Stimulated activated CD8-positive, alpha-beta memory T cell treated with anti-CD3 and anti-CD28 coated beads, Interleukin-15, amount 100 ng/mL, for 1 hour (primary cell): ENCODE measurements around the gene GMPR.
"Not testable (repeated sequence)": the region's sequence is repeated elsewhere in the genome, so short reads cannot be mapped to it uniquely, and the experiment has no call there.

ENCODE experiments used
- DNase-seq: peaks from one replicate; pipeline ENCODE4 v3.0.0-alpha.2; 2020; ENCODE audit warnings: low read depth

GMPR gene

DNA sequence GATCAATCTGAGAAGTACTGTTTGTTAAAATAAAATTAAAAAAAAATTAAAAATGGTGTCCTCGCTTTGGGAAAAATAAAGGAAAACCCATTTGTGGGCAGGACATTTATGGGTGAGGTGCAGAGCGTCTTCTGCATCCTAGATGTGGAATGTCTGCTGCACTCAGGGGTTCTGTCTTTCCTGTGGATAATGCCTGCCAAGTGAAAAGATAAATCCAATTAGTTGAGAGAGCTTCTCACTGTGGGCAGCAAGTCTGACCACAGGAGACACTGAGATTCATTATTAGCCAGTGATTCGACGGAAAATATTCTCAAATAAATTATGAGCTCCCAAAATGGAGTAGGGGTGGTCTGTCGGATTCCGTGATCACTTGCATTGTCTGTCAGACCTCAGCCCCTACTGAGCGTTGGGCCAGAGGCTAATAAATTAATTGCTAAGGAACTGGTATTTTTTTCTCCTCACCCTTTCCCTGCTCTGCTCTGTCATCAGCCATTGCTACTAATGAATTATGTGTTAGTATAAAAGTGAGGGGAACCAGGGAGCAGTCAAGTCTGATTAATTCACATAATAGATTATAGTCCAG is 10.0 kb downstream of the GMPR start:
- DNase-seq, result no peak

- no peak for DNase-seq
Measured at GRCh38 chr6:16249971-16250370, 11.6 kb downstream of the GMPR start.

- no peak for DNase-seq
Measured at GRCh38 chr6:16251706-16252105, 13.3 kb downstream of the GMPR start.

DNA sequence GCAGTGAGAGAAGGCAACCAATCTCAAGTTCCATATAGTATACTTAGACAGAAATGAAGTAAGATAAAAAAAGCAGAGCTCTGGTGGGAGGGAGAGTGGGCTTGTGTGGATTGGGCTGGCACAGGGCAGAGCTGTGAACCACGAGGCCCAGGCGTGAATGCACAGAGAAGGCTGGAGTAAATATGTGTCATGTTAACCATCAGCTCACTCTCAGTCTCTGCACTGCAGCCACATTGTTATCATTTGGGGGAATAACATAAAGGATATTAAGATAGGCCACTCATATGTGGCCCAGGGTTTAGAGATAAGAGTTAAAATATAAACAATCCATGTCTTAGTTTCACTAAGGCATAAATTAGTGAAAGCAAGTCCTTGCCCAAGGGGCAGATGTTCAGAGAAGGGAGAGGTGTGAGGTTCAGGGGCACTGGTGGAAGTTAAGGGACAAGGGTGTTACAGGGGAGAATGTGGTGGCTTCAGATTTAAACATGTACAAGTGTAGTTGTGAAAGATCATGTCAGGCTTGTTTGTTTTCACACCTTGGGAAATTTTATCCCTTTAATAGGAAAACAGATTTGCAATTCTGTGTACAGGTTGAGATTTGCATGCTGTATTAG is 14.4 kb downstream of the GMPR start:
- no peak for DNase-seq

GRCh38 chr6:16253399-16254144 is 15.2 kb downstream of the GMPR start:
- DNase-seq, result no peak

- DNase-seq, result no peak
Measured at GRCh38 chr6:16254535-16254934, 16.1 kb downstream of the GMPR start.

DNA sequence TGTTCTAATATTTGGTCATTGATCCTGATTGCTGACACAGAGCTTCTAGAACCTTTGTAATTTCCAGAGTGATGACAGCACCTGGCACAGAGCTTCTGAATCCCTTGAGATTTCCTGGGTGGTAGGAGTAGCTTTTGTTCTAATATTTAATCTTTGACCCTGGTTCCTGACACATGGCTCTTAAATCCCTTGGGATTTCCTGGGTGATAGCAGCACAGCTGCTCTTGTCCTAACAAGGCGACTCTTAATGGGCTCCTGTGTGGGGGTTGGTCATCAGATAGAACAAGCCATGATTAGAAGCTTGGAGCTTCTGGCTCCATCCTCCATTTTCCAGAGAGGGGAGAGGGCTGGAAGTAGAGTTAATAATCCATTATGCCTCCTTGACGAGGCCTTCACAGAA is 18.4 kb downstream of the GMPR start:
- no peak for DNase-seq

- DNase-seq, result no peak
Measured at GRCh38 chr6:16257999-16258708, 19.8 kb downstream of the GMPR start.

- DNase-seq, result no peak
Measured at GRCh38 chr6:16258709-16259075, 20.3 kb downstream of the GMPR start.

GRCh38 chr6:16259604-16260003 is 21.2 kb downstream of the GMPR start:
- DNase-seq, result not testable (repeated sequence)

GRCh38 chr6:16260602-16261001 is 22.2 kb downstream of the GMPR start:
- not testable (repeated sequence) for DNase-seq

DNA sequence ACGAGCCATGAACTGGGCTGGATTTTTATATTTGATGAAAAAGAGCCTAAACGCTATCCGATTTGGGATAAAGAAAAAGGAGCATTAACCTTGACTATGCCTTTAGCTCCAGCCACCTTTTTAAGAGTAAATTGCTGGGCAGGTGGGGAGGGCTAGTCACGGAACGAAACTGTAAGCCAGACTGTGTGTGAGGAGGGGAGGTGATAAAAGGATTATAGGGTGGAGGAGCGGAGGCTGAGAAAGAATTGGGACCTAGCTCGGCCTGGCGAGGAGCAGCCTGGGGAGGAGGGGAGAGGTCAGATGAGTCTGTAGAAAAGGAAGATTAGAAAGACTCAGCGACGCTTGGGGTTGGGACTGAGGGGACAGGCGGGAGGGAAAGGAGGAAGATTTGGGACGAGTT is 24.4 kb downstream of the GMPR start:
- not testable (repeated sequence) for DNase-seq

DNA sequence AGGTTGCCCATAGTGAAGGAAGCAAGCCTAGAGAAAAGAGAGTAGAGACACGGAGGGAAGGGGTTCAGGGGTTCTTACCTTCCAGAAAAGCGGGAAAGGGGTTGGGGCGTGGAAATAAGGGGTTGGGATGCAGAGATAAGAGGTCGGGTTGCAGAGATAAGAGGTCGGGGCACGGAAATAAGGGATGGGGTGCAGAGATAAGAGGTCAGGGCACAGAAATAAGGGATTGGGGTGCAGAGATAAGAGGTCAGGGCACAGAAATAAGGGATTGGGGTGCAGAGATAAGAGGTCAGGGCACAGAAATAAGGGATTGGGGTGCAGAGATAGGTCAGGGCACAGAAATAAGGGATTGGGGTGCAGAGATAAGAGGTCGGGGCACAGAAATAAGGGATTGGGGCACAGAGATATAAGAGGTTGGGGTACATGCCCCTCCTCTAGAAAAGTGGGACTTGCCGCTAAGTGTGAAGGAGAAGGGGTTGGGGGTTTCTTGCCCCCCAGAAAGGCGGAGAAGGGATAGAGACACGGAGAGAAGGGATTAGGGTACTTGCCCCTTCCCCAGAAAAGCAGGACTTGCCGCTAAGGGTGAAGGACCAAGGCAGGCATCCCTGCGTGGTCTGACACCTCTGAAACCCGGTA is 25.2 kb downstream of the GMPR start:
- not testable (repeated sequence) for DNase-seq

DNA sequence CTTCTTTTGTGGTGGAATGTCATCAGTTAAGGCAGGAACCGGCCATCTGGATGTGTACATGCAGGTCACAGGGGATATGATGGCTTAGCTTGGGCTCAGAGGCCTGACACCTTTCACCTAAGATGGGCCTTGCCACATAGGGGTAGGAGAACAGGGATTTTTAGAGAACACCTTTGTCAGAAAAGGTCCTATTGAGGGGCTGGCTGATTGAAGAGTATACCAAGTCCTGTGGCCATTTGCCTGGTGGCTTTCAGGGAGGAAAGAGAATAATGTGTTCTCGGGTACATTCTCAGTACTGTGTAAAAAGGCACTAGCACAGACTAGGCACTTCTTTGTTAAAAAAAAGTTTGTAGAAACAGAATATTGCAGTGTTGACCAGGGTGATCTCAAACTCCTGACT is 26.4 kb downstream of the GMPR start:
- no peak for DNase-seq

GRCh38 chr6:16265351-16266341 is 27.3 kb downstream of the GMPR start:
- no peak for DNase-seq

GRCh38 chr6:16267428-16268263 is 29.3 kb downstream of the GMPR start:
- no peak for DNase-seq

- not testable (repeated sequence) for DNase-seq
Measured at GRCh38 chr6:16269442-16270070, 31.2 kb downstream of the GMPR start.

DNA sequence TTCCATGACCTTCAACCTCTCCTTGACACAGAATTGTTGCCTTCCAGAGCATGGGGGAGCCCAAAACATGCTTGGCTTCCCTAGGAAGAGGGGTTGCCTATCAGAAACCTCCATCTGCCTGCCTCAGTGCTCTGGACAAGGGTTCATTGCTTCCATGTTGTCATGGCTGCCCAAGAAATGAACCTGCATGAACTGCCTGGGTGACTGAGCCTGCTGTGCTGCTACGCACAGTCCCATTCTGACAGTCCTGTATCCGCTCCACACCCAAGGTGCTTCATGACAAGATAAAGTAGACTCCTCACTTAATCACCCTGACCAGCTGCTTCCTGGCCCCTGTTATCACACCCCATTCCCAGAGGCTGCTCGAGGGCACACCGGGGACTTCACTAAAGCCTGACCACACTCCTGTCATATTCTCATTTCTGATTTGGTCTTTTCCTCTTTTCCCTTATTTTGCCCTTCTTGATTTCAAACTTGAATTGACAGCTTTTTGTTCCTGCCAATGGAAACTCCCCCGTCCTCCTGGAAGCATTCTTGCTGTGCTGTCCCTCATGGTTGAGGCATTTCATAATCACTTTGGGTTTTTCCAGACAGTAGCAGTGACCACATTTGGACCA is 31.9 kb downstream of the GMPR start:
- DNase-seq, result no peak

DNA sequence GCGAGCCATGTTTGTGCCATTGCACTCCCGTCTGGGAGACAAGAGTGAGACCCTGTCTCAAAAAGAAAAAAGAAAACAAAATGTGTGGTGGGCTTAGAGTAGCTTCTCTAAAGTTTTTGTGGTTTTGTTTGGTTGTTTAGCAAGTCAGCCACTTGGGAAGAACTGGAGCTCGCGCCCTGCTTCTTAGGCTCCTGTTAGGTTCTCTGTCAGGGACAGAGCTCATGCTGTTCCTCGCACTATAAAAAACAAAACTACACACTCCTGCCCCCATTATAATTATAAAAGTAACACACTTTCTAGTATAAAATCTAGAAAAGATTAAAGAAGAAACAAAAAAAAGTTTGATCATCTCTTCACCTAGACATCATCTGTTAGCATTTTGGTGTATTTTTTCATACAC is 33.0 kb downstream of the GMPR start:
- DNase-seq, result no peak
